H1 (cell line): Measurements from ENCODE around the gene RTTN.

Experiments
- BCL11A ChIP-seq, 2 experiments: IDR thresholded peaks; one replicate each; pipeline ENCODE4 v1.6.1; 2011; ENCODE audit warnings: low read depth in 2 of 2, low read length in 2 of 2, mild to moderate bottlenecking in 2 of 2
- CBX5 ChIP-seq: fragments of 300-800, 300-1000 bp; sonication (generic); IDR thresholded peaks from 2 replicates; pipeline ENCODE4 v1.7.1; 2016; ENCODE audit warnings: antibody characterized with exemption, low read length, low read depth
- RXRA ChIP-seq: IDR thresholded peaks from 2 replicates; pipeline ENCODE4 v1.6.1; 2011; ENCODE audit warnings: low read depth, mild to moderate bottlenecking, low read length, moderate library complexity; ENCODE audit not compliant: insufficient read depth
- SUZ12 ChIP-seq: fragments of 200-600 bp; sonication (generic); IDR thresholded peaks from 2 replicates; pipeline ENCODE4 v1.6.1; 2012; ENCODE audit warnings: mild to moderate bottlenecking, inconsistent platforms, low read length, moderate library complexity, mixed read lengths
- TAF1 ChIP-seq: IDR thresholded peaks from 2 replicates; pipeline ENCODE4 v1.6.1; 2011; ENCODE audit warnings: mild to moderate bottlenecking, low read depth, low read length
- YY1 ChIP-seq: IDR thresholded peaks from 2 replicates; pipeline ENCODE4 v1.6.1; 2011; ENCODE audit warnings: low read depth, mild to moderate bottlenecking, low read length
- TF ChIP-seq, protein P1 (sequence below), 3 experiments: IDR thresholded peaks; 1 replicate in 2 of 3; 2 replicates in 1 of 3; pipeline versions ENCODE4 v1.5.1 to v1.6.1; 2011; ENCODE audit warnings: low read length in 3 of 3, mild to moderate bottlenecking in 3 of 3, inconsistent platforms in 2 of 3, low read depth in 1 of 3, moderate library complexity in 1 of 3; ENCODE audit not compliant: insufficient read depth in 1 of 3; ENCODE audit errors: control extremely low read depth in 1 of 3

GRCh38 chr18:70166668-70167067 is 38.8 kb downstream of the RTTN start:
- TF ChIP-seq CBX5: no peak
- TF ChIP-seq, protein P1, sequence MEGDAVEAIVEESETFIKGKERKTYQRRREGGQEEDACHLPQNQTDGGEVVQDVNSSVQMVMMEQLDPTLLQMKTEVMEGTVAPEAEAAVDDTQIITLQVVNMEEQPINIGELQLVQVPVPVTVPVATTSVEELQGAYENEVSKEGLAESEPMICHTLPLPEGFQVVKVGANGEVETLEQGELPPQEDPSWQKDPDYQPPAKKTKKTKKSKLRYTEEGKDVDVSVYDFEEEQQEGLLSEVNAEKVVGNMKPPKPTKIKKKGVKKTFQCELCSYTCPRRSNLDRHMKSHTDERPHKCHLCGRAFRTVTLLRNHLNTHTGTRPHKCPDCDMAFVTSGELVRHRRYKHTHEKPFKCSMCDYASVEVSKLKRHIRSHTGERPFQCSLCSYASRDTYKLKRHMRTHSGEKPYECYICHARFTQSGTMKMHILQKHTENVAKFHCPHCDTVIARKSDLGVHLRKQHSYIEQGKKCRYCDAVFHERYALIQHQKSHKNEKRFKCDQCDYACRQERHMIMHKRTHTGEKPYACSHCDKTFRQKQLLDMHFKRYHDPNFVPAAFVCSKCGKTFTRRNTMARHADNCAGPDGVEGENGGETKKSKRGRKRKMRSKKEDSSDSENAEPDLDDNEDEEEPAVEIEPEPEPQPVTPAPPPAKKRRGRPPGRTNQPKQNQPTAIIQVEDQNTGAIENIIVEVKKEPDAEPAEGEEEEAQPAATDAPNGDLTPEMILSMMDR (IDR thresholded peaks at IDR 0.05; ENCODE audit: control extremely low read depth in 1 of 3, insufficient read depth in 1 of 3, low read depth in 1 of 3, low read length in 3 of 3): no peak
- TF ChIP-seq YY1: no peak
- TF ChIP-seq RXRA: no peak
- TF ChIP-seq SUZ12: no peak
- no peak for TF ChIP-seq BCL11A (IDR thresholded peaks at IDR 0.05; ENCODE audit: low read depth in 2 of 2, low read length in 2 of 2)
- TF ChIP-seq TAF1: no peak
